HG03280 (cell line): ENCODE measurements around the gene LYPD8.
A peak's percentile ranks its signal among the peaks of the same experiment; 100 is the strongest.
"Not testable (repeated sequence)": the region's sequence is repeated elsewhere in the genome, so short reads cannot be mapped to it uniquely, and the experiment has no call there.

Experiments
- ATAC-seq: cut with Tn5 transposase; IDR thresholded peaks from one replicate; pipeline ENCODE4 v1.9.1; 2021; ENCODE audit warnings: mild to moderate bottlenecking, moderate library complexity; ENCODE audit not compliant: unreplicated experiment

LYPD8 gene, protein sequence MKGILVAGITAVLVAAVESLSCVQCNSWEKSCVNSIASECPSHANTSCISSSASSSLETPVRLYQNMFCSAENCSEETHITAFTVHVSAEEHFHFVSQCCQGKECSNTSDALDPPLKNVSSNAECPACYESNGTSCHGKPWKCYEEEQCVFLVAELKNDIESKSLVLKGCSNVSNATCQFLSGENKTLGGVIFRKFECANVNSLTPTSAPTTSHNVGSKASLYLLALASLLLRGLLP

DNA sequence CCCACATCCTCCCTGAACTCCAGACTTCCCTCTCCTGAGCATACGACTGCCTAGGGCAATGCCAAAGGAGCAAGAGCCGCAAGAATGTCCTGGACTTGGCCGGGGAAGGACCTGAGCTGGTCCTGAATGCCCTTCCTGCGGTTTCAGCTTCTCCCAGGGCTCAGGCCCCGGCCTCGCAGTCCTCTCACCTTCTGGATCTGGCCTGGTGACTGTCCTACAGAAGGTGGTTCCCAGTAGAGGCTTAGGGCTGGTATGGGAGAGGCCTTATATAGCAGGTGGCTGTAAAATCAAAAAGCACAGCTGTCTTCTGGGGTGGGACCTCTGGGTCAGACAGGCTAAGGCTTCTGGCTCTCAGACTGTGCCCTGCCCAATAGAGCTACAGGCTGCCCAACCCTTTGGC is at the start of gene LYPD8:
Gene LYPD8 (minus strand): TSS at position 243 of the 400 bp plus-strand sequence. CDS start 4,678 bp downstream, outside the sequence.
- ATAC-seq: no peak

DNA sequence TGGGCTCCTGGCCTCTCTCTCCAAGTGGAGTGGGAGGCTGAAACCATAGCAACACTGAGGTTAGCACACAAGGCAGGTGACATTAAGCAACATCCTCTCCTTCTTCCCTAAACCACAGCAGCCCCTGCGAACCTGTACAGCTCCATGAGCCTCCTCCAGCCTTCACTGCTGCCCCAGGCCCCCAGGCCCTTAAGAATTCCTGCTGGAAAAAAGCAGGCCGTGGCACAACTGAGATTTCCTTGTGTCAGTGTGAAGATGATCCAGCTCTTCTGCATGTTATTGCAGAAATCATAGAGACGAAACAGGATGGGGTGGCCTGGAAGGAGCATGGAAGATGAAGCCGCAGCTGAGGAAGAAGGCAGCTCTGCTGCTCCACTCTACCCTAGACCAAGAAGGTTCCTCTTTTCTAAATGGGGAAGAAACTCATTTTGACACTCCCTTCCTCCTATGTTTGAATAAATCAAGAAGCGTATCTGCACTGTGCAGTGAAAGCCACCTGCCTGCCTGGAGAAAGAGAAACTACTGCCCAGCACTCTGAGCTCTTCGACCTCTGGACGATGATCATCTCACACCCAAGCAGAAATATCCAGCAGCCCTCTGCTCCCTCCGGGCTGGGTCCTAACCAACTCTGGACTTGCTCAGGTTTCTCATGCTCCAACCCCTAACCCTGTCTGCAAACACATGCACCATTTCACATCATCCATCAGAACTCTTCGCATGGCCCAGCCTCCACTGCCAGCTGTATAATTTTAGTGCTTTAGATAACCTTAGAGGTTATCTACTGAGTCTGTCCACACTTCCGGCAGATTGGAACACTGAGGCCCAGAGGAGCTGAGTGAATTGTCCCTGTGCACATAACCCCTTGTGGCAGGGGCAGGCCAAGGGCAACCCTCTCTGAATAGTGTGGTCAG is 49.5 kb upstream of the LYPD8 start:
- peak; percentile 81 for ATAC-seq

DNA sequence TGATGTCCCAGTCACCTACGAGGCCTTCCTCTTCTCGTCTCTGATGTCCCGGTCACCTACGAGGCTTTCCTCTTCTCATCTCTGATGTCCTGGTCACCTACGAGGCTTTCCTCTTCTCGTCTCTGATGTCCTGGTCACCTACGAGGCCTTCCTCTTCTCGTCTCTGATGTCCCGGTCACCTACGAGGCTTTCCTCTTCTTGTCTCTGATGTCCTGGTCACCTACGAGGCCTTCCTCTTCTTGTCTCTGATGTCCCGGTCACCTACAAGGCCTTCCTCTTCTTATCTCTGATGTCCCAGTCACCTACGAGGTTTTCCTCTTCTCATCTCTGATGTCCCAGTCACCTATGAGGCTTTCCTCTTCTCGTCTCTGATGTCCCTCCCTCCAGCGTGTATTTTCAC is 47.9 kb upstream of the LYPD8 start:
- not testable (repeated sequence) for ATAC-seq

DNA sequence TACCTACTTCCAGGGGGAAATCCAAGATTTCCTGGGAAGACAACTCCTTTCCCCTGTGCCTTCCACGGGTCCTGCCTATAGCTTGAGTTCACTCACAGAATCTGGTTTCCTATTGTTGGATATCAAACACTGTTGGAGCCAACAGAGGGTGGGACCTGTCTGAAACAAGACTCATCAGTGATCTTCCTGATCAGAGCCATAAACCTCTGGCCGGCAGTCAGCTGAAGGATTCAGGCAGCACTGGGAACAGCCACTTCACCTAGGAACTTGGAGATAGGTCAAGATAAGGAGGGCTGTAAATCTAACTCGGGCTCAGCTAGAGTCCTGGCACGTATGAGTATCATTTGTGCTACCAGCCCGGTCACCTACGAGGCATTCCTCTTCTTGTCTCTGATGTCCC is 46.9 kb upstream of the LYPD8 start:
- ATAC-seq: no peak

DNA sequence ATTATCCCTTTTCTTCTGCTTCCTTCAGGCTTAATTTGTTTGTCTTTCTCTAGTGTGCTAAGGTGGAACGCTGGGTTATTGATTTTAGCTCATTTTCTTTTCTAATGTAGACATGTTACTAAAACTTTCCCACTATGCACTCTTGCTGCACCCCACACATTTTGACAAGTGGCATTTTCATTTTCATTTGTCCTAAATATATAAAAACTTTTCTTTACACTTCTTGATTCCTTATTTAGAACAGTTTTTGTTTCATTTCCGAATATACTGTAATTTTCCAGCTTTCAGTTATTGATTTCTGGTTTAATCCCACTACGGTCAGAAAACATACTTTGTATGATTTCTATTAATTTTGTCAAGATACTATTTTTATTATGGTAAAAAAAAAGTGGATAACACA is 44.9 kb upstream of the LYPD8 start:
- ATAC-seq: no peak

DNA sequence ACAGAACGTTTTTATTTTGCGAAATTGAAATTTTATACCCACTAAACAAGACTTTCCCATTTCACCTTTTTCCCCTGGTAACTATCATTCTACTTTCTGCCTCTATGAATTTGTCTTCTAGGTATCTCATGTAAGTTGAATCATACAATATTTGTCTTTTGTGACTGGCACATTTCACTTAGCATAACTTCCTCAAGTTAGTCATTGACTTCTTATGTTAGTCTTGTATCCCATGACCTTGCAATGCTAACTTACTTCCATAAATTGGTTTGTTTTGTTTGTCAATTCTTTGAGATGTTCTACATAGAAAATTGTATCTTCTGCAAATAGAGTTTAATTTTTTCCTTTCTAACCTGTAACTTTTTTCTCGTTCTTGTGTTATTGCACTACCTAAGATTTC is 43.2 kb upstream of the LYPD8 start:
- ATAC-seq: no peak

DNA sequence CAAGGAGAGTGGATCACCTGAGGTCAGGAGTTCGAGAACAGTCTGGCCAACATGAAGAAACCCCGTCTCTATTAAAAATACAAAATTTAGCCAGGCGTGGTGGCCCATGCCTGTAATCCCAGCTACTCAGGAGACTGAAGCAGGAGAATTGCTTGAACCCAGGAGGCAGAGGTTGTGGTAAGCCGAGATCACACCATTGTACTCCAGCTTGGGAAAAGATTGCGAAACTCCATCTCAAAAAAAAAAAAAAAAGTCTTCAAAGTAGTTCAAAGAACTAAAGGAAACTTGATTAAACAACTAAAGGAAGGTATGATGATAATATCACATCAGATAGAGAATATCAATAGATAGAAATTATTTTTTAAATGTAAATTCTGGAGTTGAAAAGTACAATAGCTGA is 39.1 kb upstream of the LYPD8 start:
- ATAC-seq: not testable (repeated sequence)

DNA sequence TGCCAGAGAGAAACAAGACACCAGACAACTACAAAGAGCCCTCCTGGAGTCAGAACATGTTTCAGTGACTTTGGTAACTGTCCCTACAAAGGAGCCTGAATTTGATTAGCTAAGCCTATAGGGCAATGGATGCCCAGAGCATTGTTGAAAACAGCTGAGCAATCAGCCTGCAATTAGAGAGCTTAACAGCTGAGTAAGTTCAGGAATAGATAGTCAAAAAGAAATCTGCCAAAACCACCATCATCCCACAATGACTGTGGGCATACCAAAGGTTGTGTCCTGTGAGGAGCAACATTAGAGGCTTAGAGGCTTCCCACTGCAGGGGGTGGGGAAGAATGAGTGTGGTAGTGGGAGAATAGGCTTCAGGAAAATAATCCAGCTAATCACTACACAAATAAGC is 38.0 kb upstream of the LYPD8 start:
- peak; percentile 91 for ATAC-seq

DNA sequence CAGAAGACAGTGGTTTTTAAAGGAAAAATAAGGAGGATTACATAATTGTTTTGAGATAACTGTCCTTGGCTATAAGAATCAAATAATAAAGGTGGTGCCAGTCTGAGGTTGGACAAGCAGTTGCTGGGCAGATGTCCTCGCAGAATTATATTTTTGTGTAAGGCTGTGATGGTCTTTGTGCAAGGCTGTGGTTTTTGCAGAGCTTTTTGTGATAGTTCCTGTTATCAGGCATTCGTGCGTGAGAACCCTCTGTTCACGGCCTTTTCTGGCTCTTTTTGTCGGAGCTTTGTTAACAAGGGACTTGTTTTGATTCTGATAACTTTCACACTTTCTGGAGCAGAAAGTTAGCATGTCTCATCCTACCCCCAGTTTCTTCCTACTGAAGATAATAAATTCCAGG is 36.8 kb upstream of the LYPD8 start:
- no peak for ATAC-seq

DNA sequence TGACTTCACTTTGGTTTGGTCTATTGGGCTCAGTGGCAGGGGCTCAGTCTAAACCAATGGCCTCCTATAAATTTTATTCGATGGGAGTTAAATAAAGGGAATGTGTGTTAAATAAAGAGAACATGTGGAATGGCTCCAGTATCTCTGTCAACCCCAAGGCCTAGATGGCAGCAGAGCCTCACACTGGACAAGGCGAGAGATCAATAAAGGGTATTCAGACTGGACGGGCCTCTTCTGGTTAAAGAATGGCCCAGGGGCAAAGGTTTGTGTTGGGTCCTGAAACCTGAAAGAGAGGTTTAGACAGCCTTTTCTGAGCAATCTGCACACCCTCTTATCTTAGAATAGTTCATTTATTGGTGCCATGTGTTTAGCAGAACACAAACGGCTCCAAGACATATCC is 35.5 kb upstream of the LYPD8 start:
- no peak for ATAC-seq

DNA sequence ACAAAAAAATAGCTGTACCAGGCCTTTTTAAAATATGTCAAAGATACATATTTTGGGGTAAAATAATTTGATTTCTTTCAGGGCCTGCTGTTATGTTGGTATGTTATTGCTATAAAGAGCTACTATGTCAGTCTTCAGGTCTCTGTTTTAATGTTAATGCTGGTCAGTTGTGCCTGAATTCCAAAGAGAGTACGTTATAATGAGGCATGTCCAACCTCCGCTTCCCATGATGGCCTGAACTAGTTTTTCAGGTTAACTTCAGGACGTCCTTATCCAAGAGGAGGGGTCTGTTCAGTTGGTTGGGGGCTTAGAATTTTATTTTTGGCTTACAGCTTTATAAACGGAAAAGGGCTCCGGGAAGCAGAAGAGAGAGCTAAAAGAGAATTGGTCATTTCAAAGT is 34.9 kb upstream of the LYPD8 start:
- ATAC-seq: no peak

DNA sequence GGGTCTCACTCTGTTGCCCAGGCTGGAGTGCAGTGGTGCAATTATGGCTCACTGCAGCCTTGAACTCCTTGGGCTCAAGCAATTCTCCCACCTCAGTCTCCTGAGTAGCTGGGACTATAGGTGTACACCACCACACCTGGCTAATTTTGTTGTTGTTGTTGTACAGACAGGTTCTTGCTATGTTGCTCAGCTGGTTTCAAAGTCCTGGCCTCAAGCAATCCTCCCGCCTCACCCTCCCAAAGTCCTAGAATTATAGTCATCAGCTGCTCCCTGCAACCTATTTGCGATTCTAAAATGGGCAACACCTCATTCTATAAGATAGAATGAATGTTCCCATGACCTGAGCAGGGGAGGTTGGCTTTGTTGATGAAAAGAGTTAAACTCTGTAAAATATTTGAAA is 33.8 kb upstream of the LYPD8 start:
- ATAC-seq: not testable (repeated sequence)

DNA sequence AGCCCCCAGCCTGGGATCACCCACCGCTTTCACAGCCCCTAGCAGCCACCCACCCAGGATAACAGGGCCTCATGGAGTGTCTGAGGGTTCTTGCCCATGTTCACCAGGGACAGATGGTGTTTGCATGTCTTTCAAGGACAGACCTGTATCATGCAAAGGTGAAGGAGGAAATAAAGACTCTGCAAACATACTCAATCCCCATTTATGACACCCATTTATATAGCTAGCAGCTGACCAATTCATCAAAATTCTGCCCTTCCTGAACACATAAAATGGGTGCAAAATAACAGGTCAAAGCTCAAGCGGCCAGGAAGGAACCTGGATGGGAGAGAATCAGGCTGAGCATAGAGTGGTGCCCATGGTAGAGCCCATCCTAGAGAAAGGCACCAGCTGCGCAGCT is 32.8 kb upstream of the LYPD8 start:
- no peak for ATAC-seq

DNA sequence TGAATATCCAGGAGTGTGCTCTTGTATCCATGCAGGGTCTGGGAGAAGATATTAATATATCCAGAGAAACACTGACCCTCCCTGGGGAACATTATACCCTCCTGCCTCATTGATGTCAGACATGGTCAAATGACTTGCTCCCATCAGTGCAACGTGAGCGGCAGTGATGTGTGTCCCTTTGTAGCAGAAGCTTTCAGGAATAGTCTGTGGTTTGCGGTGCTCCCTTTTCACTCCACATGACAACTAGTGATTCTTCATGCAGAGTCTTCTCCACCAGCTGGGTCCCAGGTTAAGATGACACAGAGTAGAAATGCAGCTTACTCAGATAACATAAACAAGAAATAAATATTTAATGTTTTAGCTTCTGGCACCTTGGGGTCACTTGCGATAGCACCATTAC is 31.9 kb upstream of the LYPD8 start:
- ATAC-seq: no peak

DNA sequence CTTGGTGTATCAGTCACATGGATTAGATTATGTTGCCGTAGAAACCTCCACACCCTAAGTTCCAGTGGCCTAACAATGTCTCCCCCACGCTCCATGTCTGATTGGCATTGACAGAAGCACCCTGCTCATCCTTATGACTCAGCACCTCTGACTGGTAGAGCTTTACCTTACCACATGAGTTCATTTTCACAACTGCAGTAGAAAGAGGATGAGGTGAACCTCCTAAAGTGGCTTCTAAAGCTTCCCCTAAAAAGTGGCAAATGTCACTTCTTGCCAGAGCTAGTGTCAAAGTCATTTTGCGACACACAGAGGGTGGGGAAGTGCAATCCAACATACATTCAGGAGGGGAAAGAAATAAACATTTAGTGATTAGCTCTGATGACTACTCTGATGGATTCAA is 30.6 kb upstream of the LYPD8 start:
- peak; percentile 72 for ATAC-seq

DNA sequence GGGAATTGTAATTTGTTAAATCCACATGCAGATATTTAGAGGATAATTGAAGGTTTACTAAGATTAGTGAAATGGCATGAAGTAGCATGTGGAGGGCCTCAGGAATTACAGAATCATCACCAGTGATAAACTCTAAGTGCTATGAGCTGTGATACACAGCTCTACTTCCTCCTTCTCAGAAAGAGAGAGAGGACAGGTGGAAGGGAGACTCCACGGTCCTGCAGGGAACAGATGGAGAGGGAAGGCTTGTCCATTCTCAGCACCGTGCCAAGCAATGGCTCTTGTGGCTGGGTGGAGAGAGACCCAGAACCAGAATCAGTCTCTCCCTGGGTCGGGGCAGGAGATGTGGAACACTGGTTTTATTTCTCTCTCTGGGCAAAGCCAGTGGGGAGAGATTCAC is 27.8 kb upstream of the LYPD8 start:
- ATAC-seq: no peak

DNA sequence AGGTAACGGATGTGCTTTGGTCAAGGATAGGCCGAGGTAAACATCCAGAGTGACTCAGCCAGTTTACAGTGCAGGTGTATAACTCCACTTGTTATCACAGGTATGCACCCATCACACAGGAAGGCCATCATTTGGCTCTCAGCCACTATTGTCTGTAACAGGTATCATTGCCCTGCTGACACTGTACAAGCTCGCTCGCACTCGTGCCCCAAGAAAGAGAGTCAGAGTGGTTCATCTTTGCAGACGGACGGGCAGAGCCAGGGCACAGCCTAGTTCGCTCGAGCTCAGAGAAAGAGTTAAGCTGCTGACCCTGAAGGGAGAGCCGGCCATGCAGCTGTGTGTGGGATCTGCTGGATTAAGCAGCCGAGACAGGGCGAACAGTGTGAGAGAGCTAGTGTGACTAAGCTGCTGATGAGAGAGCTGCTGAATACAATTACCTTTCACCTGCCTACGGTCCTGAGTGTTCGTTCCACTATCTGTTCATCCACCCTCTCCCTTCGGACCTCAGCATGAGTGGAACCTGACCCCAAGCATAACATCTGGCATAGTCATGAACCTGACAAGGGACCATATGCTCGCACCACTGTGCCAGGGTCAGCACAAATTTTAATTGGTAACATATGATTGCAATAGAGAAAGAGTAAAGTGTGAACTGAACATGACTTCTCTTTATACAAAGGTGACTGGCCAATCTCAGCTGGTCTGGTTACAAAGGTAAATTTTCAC is 27.0 kb upstream of the LYPD8 start:
- ATAC-seq: no peak

DNA sequence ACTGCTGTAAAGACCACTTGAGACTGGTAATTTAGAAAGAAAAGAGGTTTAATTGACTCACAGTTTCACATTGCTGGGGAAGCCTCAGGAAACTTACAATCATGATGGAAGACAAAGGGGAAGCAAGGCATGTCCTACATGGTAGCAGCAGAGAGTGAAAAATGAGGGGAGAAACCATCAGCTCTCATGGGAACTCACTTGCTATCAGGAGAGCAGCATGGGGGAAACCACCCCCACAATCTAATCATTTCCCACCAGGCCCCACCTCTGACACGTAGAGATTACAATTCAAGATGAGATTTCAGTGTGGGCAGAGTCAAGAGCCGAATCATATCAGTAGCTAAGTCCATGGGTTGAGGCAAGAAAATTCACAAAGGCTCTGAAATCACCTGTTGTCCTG is 23.8 kb upstream of the LYPD8 start:
- no peak for ATAC-seq

DNA sequence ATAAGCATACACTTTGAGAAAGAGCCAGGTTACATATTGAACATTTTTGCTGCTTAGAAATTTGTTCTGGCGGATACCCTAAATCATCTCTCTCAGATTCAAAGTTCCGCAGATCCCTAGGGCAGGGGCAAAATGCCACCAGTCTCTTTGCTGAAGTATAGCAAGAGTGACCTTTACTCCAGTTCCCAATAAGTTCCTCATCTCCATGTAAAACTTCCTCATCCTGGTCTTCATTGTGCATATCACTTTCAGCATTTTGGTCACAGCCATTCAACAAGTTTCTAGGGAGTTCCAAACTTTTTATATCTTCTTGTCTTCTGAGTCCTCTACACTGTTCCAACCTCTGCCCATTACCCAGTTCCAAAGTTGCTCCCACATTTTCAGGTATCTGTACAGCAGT is 23.3 kb upstream of the LYPD8 start:
- ATAC-seq: no peak

DNA sequence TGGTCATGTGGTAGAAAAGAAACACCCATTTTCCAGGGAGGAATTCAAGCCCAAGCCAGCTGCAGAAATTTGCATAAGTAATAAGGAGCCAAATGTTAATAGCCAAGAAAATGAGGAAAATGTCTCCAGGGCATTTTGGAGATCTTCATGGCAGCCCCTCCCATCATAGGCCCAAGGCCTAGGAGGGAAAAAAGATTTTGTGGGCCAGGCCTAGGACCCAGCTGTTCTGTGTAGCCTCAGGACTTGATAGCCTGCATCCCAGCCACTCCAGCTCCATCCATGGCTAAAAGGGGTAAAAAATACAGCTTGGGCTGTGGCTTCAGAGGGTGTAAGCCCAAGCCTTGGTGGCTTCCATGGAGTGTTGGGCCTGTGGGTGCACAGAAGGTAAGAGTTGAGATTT is 21.4 kb upstream of the LYPD8 start:
- no peak for ATAC-seq

DNA sequence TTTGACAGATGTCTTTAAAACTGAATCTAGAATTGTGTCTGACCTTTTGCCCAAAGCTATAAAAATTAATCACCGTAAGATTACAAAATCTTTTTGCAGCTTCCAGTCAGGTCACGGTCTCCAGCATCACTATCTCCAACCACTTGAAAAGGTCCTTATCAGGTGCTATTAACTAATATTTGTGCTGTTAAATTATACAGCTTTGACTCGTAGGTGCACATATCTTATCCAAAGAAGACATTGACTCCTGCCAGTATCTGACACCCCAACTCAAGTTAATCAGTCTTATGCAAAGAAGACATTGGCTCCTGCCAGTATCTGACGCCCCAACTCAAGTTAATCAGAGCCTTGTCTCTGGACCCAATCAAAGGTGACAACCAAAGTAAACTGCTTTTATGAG is 19.9 kb upstream of the LYPD8 start:
- ATAC-seq: no peak

DNA sequence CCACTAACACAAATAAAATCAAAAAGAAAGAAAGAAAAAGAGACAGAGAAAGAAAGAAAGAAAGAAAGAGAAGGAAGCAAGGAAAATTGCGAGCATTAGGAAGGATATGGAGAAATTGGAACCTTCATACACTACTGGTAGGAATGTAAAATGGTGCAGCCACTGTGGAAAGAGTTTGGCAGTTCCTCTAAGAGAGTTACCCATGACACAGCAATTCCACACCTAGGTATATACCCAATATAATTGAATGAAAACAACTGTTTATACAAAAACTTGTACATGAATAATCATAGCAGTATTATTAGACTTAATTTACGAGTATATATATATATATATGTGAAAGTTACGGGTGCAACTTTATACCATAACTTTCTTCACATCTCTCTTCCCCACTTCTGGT is 4.1 kb upstream of the LYPD8 start:
- no peak for ATAC-seq
